GM12873 (cell line): ENCODE data around the gene ATL3.

Source experiments
- TF ChIP-seq, protein P1 (sequence below): IDR thresholded peaks from 2 replicates; pipeline ENCODE4 v1.5.1; 2012; ENCODE audit warnings: low read depth, mild to moderate bottlenecking, moderate library complexity, low read length, control low read depth; ENCODE audit not compliant: insufficient read depth; ENCODE audit errors: missing control alignments

Gene ATL3

DNA sequence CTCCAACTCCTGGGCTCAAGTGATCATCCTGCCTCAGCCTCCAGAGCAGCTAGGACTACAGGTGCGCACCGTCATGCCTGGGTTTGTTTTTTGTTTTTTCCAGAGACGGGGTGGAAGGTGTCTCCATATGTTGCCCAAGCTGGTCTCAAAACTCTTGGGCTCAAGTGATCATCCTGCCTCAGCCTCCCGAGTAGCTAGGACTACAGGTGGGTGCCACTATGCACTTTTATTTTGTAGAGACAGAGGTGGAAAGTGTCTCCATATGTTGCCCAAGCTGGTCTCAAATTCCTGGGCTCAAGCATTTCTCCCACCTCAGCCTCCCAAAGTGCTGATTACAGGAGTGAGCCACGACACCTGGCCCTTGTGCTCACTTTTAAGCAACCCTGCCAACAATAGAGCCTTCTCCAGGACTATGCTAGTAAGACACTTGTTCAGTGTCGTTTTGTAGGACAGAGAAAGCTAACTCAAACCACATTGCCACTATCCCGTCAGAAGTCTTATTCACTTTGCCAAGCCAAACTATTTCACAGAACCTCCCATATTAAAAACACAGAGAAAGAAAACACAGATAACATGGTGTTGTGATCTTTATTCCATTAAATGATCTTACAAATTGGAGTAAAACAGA lies 47.5 kb downstream of the ATL3 start:
- TF ChIP-seq, protein P1, sequence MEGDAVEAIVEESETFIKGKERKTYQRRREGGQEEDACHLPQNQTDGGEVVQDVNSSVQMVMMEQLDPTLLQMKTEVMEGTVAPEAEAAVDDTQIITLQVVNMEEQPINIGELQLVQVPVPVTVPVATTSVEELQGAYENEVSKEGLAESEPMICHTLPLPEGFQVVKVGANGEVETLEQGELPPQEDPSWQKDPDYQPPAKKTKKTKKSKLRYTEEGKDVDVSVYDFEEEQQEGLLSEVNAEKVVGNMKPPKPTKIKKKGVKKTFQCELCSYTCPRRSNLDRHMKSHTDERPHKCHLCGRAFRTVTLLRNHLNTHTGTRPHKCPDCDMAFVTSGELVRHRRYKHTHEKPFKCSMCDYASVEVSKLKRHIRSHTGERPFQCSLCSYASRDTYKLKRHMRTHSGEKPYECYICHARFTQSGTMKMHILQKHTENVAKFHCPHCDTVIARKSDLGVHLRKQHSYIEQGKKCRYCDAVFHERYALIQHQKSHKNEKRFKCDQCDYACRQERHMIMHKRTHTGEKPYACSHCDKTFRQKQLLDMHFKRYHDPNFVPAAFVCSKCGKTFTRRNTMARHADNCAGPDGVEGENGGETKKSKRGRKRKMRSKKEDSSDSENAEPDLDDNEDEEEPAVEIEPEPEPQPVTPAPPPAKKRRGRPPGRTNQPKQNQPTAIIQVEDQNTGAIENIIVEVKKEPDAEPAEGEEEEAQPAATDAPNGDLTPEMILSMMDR, result no peak

DNA sequence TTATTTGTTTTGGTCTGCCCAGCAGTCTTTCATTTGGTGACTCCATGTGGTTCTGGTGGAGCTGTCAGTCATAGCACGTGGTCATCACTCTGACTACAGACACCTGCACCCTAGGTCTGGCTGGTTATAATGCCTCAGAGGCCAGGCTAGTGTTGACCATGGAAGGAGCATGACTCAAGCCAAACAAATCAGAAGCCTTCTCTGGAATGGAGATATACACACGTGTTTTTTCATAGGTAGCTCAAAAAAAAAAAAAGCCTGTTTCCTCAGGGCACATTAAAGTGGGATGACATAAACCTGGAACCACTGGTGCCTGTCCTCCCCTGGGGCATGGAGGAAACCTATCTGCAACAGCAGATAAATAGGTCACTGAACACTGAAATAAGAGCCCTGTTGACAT lies 48.9 kb downstream of the ATL3 start:
- TF ChIP-seq, protein P1, result no peak

DNA sequence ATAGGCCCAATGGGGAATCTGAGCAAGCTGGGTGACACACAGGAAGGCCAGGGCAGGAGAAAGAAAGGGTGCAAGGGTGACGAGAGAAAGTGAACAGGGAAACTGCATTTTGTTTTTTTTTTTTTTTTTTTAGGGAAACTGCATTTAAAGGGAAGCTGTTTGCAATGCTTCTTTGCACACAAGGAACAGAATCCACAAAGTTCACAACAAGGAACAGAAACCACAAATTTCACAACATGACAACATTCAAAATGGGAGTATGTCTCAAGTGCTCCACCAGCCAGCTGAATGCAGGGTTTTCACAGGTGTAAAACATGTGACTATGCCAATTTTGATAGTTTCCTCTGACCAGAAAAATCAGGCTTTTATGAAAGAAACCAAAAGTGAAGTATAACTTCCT lies 50.1 kb downstream of the ATL3 start:
- TF ChIP-seq, protein P1, result no peak

DNA sequence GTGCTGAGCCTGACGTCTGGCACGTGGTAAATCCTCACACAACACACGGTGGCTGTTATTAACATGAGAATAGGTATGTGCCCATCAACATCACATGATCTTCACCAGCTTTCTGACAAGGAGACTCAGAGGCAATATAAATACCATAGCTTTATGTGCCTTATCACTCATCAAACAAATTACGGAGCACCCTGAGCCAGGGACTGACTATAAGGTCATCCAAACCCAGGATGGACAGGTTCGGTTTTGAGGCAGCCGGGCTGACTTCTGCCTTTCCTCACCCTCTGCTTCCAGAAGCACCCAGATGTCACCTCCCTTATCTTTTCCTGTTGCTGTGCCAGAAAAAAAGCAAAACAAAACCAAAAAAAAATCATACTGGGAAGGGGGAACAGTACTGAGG lies 51.2 kb downstream of the ATL3 start:
- TF ChIP-seq, protein P1, result no peak

DNA sequence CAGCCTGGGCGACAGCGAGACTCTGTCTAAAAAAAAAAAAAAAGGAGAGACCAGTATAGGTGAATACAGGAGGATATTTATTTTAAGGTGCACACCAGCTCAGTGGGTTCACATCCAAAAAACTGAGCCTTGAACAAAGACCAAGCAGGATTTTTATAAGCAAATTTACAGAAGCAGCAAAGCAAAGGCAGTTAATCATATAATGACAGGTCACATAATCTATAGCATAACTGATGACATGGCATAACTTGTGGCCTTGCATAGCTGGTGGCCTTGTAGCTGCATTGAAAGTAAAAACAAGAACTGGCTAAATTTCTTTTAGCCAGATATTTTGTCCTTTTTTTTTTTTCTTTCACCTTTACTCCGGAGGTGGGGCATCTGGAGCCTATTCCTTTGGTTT lies 54.2 kb downstream of the ATL3 start:
- TF ChIP-seq, protein P1, result no peak

DNA sequence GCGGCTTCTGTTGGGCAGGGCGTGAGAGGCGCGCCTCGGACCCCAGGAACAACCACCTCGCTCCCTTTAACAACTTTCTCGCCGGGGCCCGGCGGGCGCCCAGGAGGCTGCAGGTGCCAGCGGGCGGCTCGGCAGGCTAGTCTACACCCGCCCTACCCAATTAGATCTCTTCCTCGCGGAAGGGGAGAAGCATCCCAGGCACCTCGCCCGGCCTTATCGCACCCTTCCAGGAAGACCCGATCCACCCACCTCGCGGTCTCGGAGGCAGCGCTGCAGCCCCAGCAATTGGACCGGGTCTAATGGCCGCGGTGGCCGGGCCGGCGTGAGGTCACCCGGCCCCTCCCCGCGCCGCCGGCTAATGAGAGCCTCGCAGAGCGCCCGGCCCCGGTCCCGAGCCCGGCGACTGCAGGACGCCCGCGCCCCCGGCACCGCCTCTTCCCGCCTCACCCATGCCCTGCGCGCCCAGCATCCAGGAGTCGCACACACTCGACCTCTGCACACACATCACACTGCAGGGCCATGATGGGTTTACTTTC lies 57.0 kb downstream of the ATL3 start, which contains the start of gene PLAAT3:
Gene PLAAT3, minus strand, starts transcription at position 298 of the 536 bp plus-strand sequence. CDS start 419 bp downstream, outside the sequence.
- TF ChIP-seq, protein P1, result no peak

DNA sequence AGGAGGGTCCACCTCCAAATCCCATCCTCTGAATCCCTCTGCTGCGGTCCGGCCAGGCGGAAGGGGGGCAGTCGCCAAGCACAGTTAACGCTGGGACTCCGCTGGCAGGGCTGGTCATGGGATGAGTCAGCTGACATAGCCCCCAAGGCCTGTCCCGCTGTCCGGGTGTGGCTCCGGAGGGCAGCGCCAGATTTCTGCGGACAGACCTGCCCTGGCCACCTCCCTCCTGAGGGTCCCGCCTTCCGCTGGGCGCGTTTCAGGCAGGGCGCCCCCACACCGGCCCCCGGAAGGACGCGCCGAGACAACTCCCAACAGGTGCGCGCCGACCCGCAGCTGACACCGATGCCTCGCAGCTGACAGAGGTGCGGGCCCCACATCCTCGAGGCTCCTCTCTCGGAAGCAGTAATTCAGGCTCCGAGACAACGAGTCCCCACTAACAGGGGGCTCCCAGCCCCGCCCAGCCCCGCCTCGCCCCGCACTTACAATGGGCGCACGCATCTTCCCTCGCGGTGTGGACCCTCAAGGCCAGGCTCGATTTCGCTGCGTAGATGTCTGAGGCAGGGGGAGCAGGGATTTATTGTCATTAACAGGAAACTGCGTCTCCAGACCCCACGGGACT lies 57.5 kb downstream of the ATL3 start:
- TF ChIP-seq, protein P1, result no peak
